ENCODE results near the gene FGF12.

- TF ChIP-seq FOXM1 (IDR thresholded peaks at IDR 0.05; ENCODE audit: borderline replicate concordance): no peak
- no peak for TF ChIP-seq LEF1 (IDR thresholded peaks at IDR 0.05; ENCODE audit: borderline replicate concordance)
- TF ChIP-seq SP1 (IDR thresholded peaks at IDR 0.05): no peak
- TF ChIP-seq HDGF (IDR thresholded peaks at IDR 0.05; ENCODE audit: borderline replicate concordance): no peak
- no peak for TF ChIP-seq ARNT (IDR thresholded peaks at IDR 0.05)
- no peak for TF ChIP-seq FOXK2 (IDR thresholded peaks at IDR 0.05)
- no peak for TF ChIP-seq SUZ12 (IDR thresholded peaks at IDR 0.05)
- TF ChIP-seq CTBP1 (IDR thresholded peaks at IDR 0.05; ENCODE audit: borderline replicate concordance): no peak
- no peak for TF ChIP-seq PKNOX1 (IDR thresholded peaks at IDR 0.05)
- no peak for TF ChIP-seq TARDBP (IDR thresholded peaks at IDR 0.05)
- TF ChIP-seq BHLHE40 (IDR thresholded peaks at IDR 0.05; ENCODE audit: borderline replicate concordance): no peak
- no peak for TF ChIP-seq ZNF384 (IDR thresholded peaks at IDR 0.05)
- TF ChIP-seq ELF4 (IDR thresholded peaks at IDR 0.05): no peak
- no peak for TF ChIP-seq L3MBTL2 (conservative IDR thresholded peaks at IDR 0.05)
These were observed 97.9 kb downstream of the FGF12 start for GRCh38 chr3:192629429-192629828.
